Left kidney (tissue), 2 donors: ENCODE data around the gene HAO2. TPM values are rescaled to one million over a fixed set of nuclear protein-coding genes. Genes with fewer than 3 reads are reported as not detected.
"Not testable (repeated sequence)": the region's sequence is repeated elsewhere in the genome, so short reads cannot be mapped to it uniquely, and the experiment has no call there.

Experiments used
- DNase-seq: peaks from one replicate; pipeline ENCODE4 v3.0.0-alpha.2; 2013
- polyA plus RNA-seq: library from polyadenylated mRNA; unstranded; fragments of 120-200 nt; gene quantifications from one replicate; pipeline ENCODE4 v1.2.1, GENCODE V29; 2013; ENCODE audit not compliant: insufficient read length

Gene HAO2
- polyA plus RNA-seq, 1 donor = 80.5 TPM

DNA sequence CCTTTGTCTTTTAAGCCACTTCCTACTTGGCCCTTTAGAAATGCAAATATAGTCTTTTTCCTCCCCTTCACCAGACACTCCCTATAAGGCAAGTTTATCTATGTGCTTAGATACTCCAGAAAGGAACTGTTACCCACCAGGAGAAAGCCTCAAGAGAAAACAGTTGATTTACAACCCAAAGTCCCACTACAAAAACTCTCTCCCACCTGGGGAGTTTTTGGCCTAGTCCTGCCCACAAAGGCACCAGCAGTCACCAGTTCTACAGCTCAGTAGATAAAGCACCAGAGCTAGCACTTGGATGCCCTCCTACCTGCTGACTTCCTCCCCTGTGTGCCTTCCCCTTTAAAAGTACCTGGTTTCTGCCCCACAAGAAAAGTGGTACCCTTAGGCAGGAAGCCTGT, 27.7 kb upstream of the HAO2 start:
- no peak for DNase-seq

DNA sequence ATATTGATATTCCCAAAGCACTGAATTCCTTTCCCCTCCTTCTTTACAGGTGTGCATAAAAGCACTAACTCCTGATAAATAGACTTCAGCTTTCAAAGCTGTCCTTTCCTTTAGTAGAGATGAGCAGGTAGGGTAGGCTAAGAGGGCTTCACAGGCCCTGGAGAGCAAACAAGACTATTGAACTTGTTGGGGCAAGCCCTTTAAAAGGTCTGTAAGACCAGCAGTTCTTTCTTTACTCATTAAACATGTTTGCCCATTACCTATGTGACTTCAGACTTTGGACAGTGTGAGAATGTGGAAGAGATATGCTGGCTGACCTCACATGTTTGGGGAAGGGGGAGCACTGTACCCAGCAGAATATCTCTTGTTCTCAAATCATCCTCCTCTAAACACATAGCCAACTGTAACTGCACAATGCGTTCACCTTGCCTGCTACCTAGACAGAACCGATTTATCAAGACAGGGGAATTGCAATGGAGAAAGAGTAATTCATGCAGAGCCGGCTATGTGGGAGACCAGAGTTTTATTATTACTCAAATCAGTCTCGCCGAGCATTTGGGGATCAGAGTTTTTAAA, 27.1 kb upstream of the HAO2 start:
- no peak for DNase-seq

DNA sequence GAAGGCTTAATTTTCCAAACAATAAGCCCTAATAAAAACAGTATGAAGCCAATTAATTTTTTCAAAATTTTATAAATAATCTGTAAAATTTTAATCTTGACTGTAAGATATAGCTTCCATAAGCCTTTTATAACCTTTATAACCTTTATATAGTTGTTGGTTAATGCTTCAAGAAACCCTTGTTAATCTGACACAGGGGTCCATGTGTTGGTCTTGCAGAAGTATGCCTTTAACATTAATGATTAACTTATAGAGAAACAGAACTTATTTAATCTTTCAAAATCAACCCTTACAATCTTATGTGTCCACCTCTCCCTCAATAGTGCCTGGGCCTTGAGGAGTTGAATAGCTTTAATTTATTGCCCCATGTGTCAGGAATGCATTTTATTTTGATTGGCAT, 23.2 kb upstream of the HAO2 start:
- no peak for DNase-seq

DNA sequence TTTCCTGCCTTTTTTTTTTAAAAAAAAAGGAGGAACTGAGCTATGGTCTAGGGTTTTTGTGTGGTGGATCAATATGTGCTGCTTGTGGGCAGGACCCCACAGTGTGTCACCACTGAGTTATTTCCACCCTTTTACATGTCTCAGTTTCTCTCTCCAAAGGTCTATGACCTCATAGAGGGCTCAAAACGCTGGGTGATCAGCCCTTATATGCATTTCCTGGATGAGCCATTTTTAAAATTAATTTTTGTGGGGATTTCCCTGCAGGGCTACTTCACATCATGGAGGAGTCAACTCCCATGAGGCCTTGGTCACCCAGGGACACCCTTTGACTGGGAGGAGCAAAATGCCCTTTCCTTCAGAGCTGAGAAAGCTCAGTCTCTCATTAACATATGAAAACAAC, 20.7 kb upstream of the HAO2 start:
- no peak for DNase-seq

DNA sequence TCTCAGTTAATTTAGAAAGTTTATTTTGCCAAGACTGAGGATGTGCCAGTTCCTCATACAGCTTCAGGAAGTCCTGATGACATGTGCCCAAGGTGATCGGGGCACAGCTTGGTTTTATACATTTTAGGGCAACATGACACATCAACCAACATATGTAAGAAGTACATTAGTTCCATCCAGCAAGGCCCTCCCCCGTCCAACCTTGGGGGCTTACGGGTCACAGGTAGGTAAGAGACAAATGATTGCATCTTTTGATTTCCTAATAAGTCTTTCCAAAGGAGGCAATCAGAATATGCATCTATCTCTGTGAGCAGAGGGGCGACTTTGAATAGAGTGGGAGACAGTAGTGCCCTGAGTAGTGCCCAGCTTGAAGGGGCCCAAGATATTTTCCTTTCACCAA, 19.6 kb upstream of the HAO2 start:
- DNase-seq = no peak

DNA sequence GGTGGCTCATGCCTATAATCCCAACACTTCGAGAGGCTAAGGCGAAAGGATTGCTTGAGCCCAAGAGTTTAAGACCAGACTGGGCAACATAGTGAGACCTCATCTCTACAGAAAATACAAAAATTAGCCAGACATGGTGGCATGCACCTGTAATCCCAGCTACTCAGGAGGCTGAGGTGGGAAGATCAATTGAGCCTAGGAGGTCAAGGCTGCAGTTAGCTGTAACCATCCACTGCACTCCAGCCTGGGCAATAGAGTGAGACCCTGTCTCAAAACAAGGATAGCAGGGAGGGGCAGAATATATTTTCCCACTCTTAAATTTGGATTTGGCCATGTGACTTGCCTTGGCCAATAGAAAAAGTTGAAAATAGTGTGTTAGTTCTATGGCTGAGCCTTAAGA, 17.7 kb upstream of the HAO2 start:
- not testable (repeated sequence) for DNase-seq

DNA sequence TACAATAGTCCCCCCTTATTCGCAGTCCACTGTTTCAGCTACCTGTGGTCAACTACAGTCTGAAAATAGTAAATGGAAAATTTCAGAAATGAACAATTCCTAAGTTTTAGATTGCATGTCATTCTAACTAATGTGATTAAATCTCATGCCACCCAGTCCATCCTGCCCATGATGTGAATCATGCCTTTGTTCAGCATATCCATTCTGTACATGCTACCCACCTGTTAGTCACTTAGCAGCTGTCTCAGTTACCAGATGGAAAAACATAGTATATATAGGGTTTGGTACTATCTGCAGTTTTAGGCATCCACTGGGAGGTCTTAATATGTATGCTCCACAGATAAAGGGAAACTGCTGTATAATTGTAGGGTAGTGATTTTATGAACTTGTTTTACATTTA, 16.6 kb upstream of the HAO2 start:
- DNase-seq = no peak

DNA sequence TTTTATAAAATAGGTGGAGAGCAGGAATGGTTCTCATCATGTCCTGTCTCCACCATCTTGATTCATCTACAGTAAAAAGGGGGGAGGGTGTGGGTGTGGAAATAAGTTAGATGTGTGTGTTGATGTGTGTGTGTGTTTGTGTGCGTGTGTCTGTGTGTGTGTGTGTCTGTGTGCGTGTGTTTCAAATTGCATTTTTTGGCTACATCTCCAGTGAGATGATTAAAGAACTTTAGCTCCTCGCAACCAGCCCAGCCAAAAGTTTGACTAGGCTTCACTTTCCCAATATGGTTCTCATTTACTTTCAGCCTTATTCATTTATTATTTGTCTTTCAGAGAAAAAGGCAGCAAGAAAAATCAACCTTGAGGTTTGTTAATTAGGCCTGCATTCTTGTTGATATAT, 14.7 kb upstream of the HAO2 start:
- no peak for DNase-seq

DNA sequence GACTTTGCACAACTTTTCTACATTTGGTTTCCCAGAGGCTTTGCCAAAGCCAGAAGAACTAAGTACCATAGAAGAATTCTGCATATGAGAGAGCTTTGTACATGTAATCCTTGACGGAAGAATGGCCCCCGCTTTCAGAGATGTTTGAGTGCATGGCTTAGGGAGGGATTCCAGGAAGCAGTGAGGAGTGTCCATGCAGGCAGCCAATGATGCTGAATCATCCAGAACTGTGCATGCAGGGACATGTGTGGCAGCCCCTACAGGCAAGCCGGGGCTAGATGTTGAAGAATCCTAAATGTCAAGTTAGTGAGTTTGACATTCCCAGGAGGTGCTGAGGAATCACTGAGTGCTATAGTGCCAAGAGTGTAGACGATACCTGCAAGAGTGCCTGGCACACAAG, 9.9 kb upstream of the HAO2 start:
- DNase-seq = no peak

DNA sequence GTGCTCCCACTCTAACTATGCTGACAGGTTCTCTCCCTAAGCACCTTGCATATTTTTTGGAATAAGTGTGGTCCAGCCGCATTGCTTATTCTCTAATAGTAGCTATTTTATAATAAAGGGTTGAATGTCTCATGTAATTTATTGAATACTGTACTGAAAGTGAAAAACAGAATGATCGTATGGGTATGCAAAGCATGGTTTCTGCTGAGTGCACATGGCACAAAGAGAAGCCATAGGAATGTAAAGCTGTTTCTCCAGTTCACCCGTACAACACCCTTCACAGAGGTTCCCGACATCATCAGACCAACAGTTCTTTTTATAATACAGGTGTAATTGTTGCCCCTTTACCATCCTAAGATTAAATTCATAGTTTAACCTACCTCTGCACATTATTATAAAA, 8.9 kb upstream of the HAO2 start:
- no peak for DNase-seq

DNA sequence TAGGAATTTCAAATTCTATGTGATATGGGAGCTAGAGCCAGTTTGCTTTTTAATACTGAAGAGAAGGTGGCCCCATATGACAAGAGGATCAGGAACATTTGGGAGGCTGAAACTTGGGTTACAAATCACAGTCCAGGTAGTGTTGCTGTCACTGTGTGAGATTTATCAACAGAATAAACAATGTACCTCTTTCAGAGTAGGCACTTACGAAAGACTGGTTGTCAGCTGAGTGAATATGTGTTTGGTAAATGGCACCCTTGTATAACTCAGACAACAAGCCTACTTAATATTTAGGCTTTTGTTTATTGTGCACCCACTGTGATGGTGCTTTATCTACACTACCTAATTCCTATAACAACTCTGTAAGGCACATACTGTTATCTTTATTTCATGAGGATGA, 7.4 kb upstream of the HAO2 start:
- no peak for DNase-seq

DNA sequence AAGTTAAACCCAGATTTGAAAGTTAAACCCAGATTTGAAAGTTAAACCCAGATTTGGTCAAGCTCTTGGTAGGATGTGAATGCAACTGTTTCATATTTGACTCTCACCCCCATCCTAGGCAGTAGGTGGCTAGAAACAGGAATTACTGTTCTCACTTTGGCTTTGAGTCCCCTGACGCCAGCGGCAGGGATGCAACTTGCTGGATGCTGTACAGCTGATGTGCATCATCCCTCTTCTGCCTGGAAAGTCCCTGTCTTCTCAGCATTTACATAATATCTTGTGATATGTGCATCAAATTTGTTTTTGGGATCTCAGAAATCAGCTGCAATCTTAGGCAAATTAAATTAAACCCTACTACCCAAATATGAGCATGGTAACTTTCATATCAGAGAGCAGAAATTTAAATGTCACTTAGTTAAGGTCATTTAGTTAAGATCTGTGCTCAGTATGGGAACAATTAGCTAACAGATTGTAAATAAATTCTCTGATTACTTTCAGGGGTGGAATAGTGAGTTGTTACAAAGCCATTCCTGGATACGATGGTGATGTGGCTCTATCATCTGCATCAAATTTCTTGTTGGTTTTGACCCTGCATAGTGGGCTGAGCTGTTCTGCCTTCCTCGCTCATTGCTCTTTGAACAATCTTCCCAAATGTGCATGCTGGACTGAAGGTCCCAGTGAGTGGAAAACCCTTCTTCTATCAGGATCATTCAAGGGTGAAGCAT, 6.8 kb upstream of the HAO2 start:
- no peak for DNase-seq

DNA sequence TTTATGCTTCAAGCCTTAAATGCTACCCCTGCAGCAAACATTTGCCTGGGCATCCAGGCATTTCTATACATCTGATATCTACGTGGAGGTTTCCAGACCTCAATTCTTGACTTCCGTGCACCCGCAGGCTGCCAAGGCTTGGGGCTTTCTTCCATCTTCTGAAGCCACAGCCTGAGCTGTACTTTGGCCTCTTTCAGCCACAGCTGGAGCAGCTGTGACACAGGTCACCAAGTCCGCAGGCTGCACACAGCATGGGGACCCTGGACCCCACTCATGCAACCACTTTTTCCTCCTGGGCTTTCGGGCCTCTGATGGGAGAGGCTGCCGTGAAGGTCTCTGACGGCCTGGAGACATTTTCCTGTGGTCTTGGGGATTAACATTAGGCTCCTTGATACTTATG, 5.4 kb upstream of the HAO2 start:
- no peak for DNase-seq

DNA sequence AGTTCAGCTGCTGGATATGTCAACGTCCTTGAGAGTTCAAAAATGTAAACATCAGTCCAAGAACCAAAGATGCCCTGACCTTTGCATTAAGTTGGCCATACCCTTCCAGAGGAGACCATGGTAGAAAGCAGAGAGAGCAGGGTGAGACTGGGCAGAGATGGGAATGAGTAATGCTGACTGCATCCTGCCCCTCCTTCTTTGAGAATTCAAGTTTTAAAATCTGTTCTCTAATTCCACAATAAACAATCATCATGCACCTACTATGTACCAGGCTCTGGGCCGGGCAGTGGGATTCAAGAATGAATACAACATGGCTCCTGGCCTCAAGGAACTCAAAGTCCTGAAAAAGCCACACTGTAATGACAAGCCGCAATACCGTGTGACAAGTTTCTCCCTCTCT, 3.9 kb upstream of the HAO2 start:
- DNase-seq = no peak

DNA sequence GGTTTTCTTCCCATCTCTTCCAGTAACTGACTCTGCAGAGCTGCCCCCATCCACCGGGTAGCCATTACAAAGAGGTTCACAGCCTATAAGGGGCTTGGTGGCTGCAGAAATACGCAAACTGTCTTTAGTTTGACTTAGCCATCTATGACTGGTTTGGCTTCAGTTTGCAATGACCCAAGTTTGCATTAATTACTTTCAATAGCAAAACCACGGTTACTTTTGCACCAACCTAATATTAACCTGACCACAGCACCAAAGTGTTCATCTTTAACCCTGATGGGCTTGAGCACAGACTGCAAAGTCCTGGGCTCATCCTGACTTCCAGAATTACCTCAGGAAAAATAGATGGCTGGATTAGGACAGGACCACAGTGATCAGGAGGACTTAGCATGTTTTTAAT, 2.2 kb upstream of the HAO2 start:
- no peak for DNase-seq

DNA sequence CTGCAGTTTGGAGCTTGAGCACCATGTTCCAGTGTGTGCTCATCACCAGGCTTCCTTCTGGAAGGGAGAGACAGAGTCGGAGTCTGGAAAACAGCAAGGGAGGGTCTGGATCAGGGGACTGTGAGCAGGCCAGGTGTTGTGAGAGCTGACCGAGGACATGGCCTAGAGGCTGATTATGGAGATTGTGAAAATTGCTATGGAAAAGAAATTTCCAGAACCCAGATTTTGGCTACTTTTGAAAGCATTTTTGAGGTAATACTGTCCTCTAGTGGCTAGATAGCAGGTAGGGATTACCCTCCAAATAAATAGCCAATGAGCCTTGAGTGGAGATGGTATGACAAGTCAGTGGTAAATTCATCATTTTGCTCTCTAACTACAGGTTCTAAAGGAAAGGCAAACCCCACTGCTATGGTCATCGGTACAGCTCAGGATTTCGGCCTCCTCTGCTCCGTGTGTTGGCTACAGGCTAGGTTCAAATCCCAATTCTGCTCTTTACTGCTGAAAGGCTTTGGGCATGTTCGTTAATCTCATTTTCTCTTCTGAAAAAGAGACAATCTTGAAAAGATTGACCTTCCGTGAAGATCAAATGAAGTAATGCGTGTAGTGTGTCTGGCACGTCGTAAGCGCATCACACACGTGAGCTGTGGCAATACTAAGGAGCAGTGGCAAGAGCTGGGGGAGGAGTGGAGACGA, 1.0 kb upstream of the HAO2 start:
- DNase-seq = peak; percentile 32

DNA sequence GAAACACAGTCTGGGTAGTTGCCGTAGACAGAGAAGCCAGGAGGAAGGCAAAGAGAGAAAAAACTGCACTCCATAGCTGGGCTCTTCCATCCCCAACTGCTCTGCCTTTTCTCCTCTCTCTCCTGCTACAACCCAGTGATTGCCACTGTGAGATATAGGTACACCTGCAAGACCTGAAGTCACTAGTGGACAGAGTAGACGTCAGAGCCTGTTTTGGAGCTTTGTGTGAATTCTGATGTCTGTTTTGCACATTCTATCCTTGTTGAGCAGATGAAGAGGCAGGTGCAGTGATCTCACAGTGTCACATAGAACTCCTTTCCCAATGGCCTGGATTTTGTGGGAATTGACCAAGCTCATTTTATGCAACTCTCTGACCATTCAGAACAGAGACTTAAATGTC, 2.2 kb downstream of the HAO2 start:
- DNase-seq = no peak

DNA sequence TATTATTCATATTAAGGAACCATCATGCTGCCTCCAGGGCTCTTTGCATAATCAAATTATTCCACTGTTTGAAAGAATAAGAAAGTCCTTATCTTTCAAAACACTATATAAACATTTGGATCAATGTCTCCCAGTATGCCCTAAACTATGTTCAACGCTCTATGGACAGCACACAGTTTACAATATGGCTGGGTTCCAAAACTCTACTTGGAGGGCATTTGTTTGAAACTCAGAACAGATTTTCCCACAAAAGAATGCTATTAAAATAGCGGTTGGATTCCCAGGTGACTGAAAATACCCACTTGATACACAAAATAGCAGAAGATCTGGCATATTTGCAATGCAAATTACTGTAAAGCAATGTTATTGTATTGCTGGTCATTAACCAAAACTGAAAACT, 3.2 kb downstream of the HAO2 start:
- DNase-seq = no peak

DNA sequence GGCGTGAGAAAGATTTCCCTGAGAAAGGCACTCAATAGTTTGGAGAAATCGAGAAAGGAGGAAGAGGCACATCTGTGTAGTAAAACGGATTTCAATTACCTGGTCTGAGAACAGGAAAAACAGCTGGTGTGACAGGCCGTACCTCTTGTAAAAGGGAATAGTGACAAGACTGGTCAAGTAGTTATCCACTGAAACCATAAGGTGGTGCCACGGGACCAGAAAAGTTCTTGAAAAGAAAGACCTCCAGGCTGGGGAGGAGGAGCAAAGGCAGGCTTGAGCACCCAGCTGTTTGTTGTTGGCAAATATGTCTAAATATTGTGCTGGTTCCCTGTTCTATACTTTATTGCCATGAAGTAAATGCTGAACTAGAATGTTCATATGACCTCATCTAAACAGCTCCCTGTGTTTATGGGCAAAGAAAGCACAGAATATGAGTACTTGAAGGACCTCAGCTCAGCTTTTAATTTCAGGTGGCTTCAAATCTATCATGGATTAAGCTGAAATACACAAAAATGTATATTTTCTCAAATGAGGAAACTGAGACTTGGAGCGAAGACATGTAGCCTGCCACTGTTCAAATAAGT, 4.0 kb downstream of the HAO2 start:
- peak; percentile 68 for DNase-seq

DNA sequence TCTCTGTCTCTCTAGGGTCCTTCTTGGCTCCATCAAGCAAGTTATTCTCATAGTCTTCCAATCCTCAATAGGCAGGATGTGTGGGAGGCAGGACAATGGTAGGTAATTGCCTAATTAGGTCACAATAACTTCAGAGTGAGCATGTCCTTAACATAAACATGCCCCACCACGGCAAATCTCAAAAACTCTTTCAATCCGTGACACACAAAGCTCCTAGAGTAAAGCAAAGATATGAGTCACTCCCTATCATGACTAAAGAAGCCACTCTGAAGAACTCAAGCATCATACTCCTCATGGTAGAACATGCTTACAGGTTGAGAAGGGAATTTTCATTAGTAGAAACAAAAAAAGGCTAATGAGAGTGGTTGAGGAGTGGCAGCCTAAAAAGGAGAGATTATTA, 4.9 kb downstream of the HAO2 start:
- no peak for DNase-seq

DNA sequence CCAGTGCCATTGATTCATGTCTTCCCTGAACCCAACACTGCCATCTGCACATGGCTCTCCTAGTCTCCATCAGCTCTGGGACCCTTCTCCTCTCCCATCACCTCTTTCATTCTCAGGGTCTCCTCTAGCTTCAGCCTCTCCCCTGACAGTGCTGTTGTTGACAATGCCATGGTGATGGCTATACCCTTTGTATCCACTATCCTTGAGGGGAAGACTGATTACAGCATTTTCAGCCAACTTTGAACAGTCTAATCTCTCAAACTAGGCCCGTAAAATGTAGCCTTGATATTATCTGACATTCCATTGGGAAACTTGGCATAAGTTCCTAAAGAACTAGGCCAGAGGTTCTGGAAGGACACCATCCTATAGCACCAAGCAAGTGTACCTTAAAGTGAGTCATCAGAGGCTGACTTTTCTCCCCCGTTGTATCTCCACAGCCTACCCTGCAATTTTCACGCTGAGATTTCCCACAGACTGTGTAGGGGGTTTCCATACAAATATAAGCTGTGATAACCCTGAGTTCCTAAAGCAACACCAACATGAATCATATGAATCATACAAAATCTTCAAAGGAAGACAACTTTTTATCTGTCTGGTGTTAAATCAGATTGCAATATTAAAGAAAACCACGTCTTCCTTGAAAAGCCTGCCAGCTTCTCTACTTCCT, 5.8 kb downstream of the HAO2 start:
- DNase-seq = no peak

DNA sequence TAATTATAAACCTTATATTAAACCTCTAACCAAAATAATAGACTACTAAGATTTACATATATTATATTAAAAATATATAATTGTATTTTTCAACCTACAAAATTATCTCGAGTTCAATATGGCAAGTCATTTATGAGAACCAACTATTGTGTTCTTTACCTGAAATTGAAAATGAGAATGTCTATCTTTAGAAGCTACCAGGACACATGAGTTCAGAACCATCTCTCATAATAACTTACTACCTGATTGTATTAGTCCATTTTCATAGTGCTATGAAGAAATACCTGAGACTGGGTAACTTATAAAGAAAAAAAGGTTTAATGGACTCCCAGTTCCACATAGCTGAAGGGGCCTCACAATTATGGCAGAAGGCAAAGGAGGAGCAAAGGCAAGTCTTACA, 6.8 kb downstream of the HAO2 start:
- no peak for DNase-seq

DNA sequence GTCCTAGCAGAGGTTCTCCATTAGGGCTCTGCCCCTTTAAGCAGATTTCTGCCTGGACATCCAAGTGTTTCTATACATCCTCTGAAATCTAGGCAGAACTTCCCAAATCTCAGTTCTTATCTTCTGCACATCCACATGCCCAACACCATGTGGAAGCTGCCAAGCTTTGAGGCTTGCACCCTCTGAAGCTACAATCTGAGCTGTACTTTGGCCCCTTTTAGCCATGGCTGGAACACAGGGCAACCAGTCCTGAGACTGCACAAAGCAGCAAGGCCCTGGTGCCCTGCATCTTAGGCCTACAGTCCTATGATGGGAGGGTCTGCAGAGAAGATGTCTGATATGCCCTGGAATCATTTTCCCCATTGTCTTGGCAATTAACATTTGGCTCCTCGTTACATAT, 8.0 kb downstream of the HAO2 start:
- no peak for DNase-seq
